Astrocyte (in vitro differentiated cells and primary cell): ENCODE measurements around the gene PSMG3. TPM values are rescaled to one million over a fixed set of nuclear protein-coding genes. Genes with fewer than 3 reads are reported as not detected.

Experiments
- DNase-seq: peaks from one replicate; pipeline ENCODE4 v3.0.0-alpha.2; 2010; ENCODE audit warnings: low read depth
- FAIRE-seq: peaks from 2 replicates; lab custom pipeline; 2011; peaks lifted over from hg19 to GRCh38; lab: Jason Lieb, UNC
- H2AFZ ChIP-seq: 2 replicates; pipeline ENCODE4 v1.6.0; 2012; ENCODE audit warnings: low read depth, low read length, inconsistent platforms
- H3K27ac ChIP-seq: 2 replicates; pipeline ENCODE4 v1.5.1; 2011; ENCODE audit warnings: low read depth, low read length, inconsistent platforms
- H3K27me3 ChIP-seq: 2 replicates; pipeline ENCODE4 v1.6.0; 2011; ENCODE audit warnings: low read length, inconsistent platforms; ENCODE audit not compliant: insufficient read depth
- H3K36me3 ChIP-seq: 2 replicates; pipeline ENCODE4 v1.5.1; 2011; ENCODE audit warnings: low read length, inconsistent platforms; ENCODE audit not compliant: insufficient read depth
- H3K4me1 ChIP-seq: 2 replicates; pipeline ENCODE4 v1.5.1; 2011; ENCODE audit warnings: low read length, inconsistent platforms; ENCODE audit not compliant: insufficient read depth
- H3K4me2 ChIP-seq: 2 replicates; pipeline ENCODE4 v1.6.0; 2012; ENCODE audit warnings: low read length, inconsistent platforms
- H3K4me3 ChIP-seq: 2 replicates; pipeline ENCODE4 v1.5.1; 2011; ENCODE audit warnings: low read depth, mild to moderate bottlenecking, low read length, inconsistent platforms; ENCODE audit not compliant: insufficient read depth
- H3K79me2 ChIP-seq: 2 replicates; pipeline ENCODE4 v1.6.0; 2012; ENCODE audit warnings: mild to moderate bottlenecking, low read length, inconsistent platforms; ENCODE audit not compliant: insufficient read depth
- H3K9ac ChIP-seq: 2 replicates; pipeline ENCODE4 v1.6.0; 2012; ENCODE audit warnings: mild to moderate bottlenecking, low read length, inconsistent platforms
- H3K9me3 ChIP-seq: 2 replicates; pipeline ENCODE4 v1.5.1; 2012; ENCODE audit warnings: low read depth, mild to moderate bottlenecking, low read length, inconsistent platforms; ENCODE audit not compliant: insufficient read depth
- H4K20me1 ChIP-seq: 2 replicates; pipeline ENCODE4 v1.6.0; 2012; ENCODE audit warnings: low read length, inconsistent platforms; ENCODE audit not compliant: insufficient read depth
- H3K27ac Mint-ChIP-seq: one replicate; pipeline ENCODE4 v1.8.0; 2021; ENCODE audit warnings: mild to moderate bottlenecking, mixed read lengths; ENCODE audit not compliant: unreplicated experiment
- H3K27me3 Mint-ChIP-seq: one replicate; pipeline ENCODE4 v1.8.0; 2021; ENCODE audit warnings: low read depth, mixed read lengths; ENCODE audit not compliant: unreplicated experiment
- H3K36me3 Mint-ChIP-seq: one replicate; pipeline ENCODE4 v1.8.0; 2021; ENCODE audit warnings: low read depth, mixed read lengths; ENCODE audit not compliant: unreplicated experiment
- H3K4me1 Mint-ChIP-seq: one replicate; pipeline ENCODE4 v1.8.0; 2021; ENCODE audit warnings: low read depth, mixed read lengths; ENCODE audit not compliant: unreplicated experiment
- H3K4me3 Mint-ChIP-seq: one replicate; pipeline ENCODE4 v1.8.0; 2021; ENCODE audit warnings: mild to moderate bottlenecking, moderate library complexity, mixed read lengths; ENCODE audit not compliant: unreplicated experiment
- H3K9me3 Mint-ChIP-seq: one replicate; pipeline ENCODE4 v1.8.0; 2021; ENCODE audit warnings: mild to moderate bottlenecking, mixed read lengths; ENCODE audit not compliant: unreplicated experiment
- CTCF ChIP-seq: IDR thresholded peaks from 2 replicates; pipeline ENCODE4 v1.5.1; 2011; ENCODE audit warnings: low read depth, mild to moderate bottlenecking, inconsistent platforms, low read length, moderate library complexity; ENCODE audit not compliant: insufficient read depth
- EZH2 ChIP-seq: IDR thresholded peaks from 2 replicates; pipeline ENCODE4 v1.6.1; 2012; ENCODE audit warnings: mild to moderate bottlenecking, low read length, inconsistent platforms; ENCODE audit not compliant: insufficient read depth
- total RNA-seq: library from RNA; stranded (reverse); gene quantifications from 2 replicates; pipeline ENCODE4 v1.2.1, GENCODE V29; 2021

PSMG3 gene
- total RNA-seq, 1 donor from 2014 or later, result 30.3 TPM

DNA sequence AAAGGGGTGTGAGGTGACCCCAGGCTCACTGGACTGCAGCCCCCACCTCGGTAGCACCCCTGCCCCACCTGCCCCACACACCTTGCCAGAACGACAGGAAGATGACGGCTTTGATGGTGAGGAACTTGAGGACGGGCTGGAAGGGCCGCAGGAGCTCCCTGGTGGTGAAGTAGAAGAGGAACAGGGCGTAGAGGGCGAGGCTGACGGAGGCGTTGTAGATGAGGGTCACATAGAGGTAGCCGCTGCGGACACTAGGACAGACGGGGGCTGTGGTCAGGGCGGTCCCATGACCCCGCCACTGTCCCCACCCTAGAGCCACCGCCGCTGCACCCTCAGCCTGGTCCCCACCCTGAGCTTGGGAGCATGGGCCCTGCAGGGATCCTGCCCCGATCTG, 21.4 kb downstream of the PSMG3 start:
- H3K4me1 Mint-ChIP-seq, result no peaks in the 10 kb centered on the region
- H3K27ac ChIP-seq, result no peak overlapping the region
- H2AFZ ChIP-seq, result no peak overlapping the region
- H3K27me3 Mint-ChIP-seq, result no peaks in the 10 kb centered on the region
- no peak overlapping the region for H3K9ac ChIP-seq
- no peak for DNase-seq
- H3K4me1 ChIP-seq, result no peaks in the 10 kb centered on the region
- H3K9me3 ChIP-seq, result no peaks in the 10 kb centered on the region
- TF ChIP-seq EZH2, result no peak
- TF ChIP-seq CTCF, result no peak
- H3K27ac Mint-ChIP-seq, result peak overlapping the region; percentile 75
- no peaks in the 10 kb centered on the region for H3K79me2 ChIP-seq
- H3K36me3 Mint-ChIP-seq, result peaks cover 4% of the 10 kb centered on the region
- H3K27me3 ChIP-seq, result no peaks in the 10 kb centered on the region
- FAIRE-seq, result no peak
- H4K20me1 ChIP-seq, result no peaks in the 10 kb centered on the region
- no peaks in the 10 kb centered on the region for H3K9me3 Mint-ChIP-seq
- H3K4me3 ChIP-seq, result no peak overlapping the region
- peaks cover 2% of the 10 kb centered on the region for H3K36me3 ChIP-seq
- H3K4me2 ChIP-seq, result no peak overlapping the region
- H3K4me3 Mint-ChIP-seq, result no peak overlapping the region

DNA sequence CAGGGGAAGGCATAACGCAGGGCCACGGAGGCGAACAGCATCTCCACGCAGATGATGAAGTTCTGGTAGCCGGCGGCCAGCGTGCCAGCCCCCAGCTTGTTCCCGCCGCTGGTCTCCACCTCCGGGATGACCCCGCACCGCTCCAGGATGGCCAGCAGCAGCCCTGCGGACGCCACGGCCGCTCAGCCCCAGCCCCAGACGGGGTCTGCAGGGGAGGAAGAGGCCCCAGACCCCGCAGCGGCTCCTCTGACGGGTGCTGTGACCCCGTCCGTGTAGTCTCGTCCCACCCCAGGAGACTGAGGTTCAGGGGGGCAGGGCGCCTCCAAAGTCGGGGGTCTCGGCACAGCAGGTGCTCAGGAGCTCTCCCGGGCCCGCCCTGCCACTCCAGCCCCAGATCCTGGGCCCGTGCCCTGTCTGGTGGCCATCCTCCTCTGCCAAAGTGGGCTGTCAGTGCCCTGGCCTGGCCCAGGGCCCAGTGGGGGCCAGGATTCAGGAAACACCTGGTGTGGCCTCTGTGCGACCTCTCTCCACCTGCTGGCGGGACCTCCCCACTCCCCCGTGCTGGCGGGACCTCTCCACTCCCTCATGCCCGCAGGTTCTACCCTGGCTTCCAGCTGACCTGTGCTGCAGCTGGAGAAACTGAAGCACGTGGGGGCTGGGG, 21.9 kb downstream of the PSMG3 start:
- no peak overlapping the region for H3K4me3 ChIP-seq
- no peaks in the 10 kb centered on the region for H3K27me3 ChIP-seq
- H2AFZ ChIP-seq, result no peak overlapping the region
- Mint-ChIP-seq H3K27ac (peak overlapping the region; percentile 75), H3K4me3 (no peak overlapping the region), H3K27me3 (no peaks in the 10 kb centered on the region), H3K36me3 (peaks cover 4% of the 10 kb centered on the region), H3K9me3 (no peaks in the 10 kb centered on the region), H3K4me1 (no peaks in the 10 kb centered on the region)
- H3K4me1 ChIP-seq, result no peaks in the 10 kb centered on the region
- FAIRE-seq (no peak), DNase-seq (no peak)
- no peak overlapping the region for H3K9ac ChIP-seq
- no peaks in the 10 kb centered on the region for H3K9me3 ChIP-seq
- no peak for TF ChIP-seq CTCF
- TF ChIP-seq EZH2, result no peak
- no peaks in the 10 kb centered on the region for H3K79me2 ChIP-seq
- peaks cover 2% of the 10 kb centered on the region for H3K36me3 ChIP-seq
- no peak overlapping the region for H3K4me2 ChIP-seq
- H4K20me1 ChIP-seq, result no peaks in the 10 kb centered on the region
- no peak overlapping the region for H3K27ac ChIP-seq
